GM23338 (cell line): ENCODE results near the gene LRIT3. TPM values are rescaled to one million over a fixed set of nuclear protein-coding genes. Genes with fewer than 3 reads are reported as not detected.

Experiments used
- ATAC-seq: fragments of 200-7000 bp; cut with Tn5 transposase; 3 replicates; pipeline ENCODE4 v1.9.1; 2020
- DNase-seq: peaks from one replicate; pipeline ENCODE4 v3.0.0-alpha.2; 2015; ENCODE audit warnings: low spot score
- H2AFZ ChIP-seq: fragments of 200-600 bp; sonication (generic); 2 replicates; pipeline ENCODE4 v1.8.0; 2016; ENCODE audit warnings: antibody characterized with exemption, mild to moderate bottlenecking, moderate library complexity
- H3F3A ChIP-seq: fragments of 200-600 bp; sonication (generic); replicated peaks from 2 replicates; pipeline ENCODE4 v1.8.0; 2017; ENCODE audit warnings: antibody characterized with exemption, mixed run types, low read depth
- H3K27ac ChIP-seq: fragments of 200-600 bp; sonication (generic); 2 replicates; pipeline ENCODE4 v1.6.1; 2016; ENCODE audit warnings: low read depth
- H3K27me3 ChIP-seq: fragments of 200-600 bp; sonication (generic); 2 replicates; pipeline ENCODE4 v1.8.0; 2016; ENCODE audit warnings: mild to moderate bottlenecking, mixed run types, moderate library complexity; ENCODE audit not compliant: insufficient read depth
- H3K36me3 ChIP-seq: fragments of 200-600 bp; sonication (generic); 2 replicates; pipeline ENCODE4 v1.8.0; 2016; ENCODE audit warnings: mild to moderate bottlenecking; ENCODE audit not compliant: insufficient read depth
- H3K4me1 ChIP-seq: fragments of 200-600 bp; sonication (generic); 2 replicates; pipeline ENCODE4 v1.8.0; 2016; ENCODE audit warnings: mild to moderate bottlenecking, moderate library complexity; ENCODE audit not compliant: insufficient read depth
- H3K4me2 ChIP-seq: fragments of 200-600 bp; sonication (generic); 2 replicates; pipeline ENCODE4 v1.7.1; 2017; ENCODE audit warnings: mixed run types
- H3K4me3 ChIP-seq: fragments of 200-600 bp; sonication (generic); 2 replicates; pipeline ENCODE4 v1.6.1; 2016; ENCODE audit warnings: mixed run types
- H3K79me2 ChIP-seq: fragments of 200-600 bp; sonication (generic); replicated peaks from 2 replicates; pipeline ENCODE4 v1.8.0; 2017; ENCODE audit warnings: mild to moderate bottlenecking; ENCODE audit not compliant: insufficient read depth
- H3K9me2 ChIP-seq: fragments of 200-600 bp; sonication (generic); 2 replicates; pipeline ENCODE4 v1.8.0; 2017; ENCODE audit not compliant: insufficient read depth
- H4K20me1 ChIP-seq: fragments of 200-600 bp; sonication (generic); replicated peaks from 2 replicates; pipeline ENCODE4 v1.8.0; 2017; ENCODE audit warnings: mild to moderate bottlenecking; ENCODE audit not compliant: insufficient read depth
- H3K27ac Mint-ChIP-seq: 2 replicates; pipeline ENCODE4 v1.8.0; 2020; ENCODE audit warnings: inconsistent platforms, mild to moderate bottlenecking, moderate library complexity, mixed read lengths
- H3K27me3 Mint-ChIP-seq: 3 replicates; pipeline ENCODE4 v1.8.0; 2022; ENCODE audit warnings: low read depth, mild to moderate bottlenecking, moderate library complexity, mixed read lengths, inconsistent platforms; ENCODE audit not compliant: insufficient read depth, poor library complexity
- H3K36me3 Mint-ChIP-seq: 3 replicates; pipeline ENCODE4 v1.8.0; 2021; ENCODE audit warnings: low read depth, mild to moderate bottlenecking, inconsistent platforms, moderate library complexity, mixed read lengths
- H3K4me1 Mint-ChIP-seq: 3 replicates; pipeline ENCODE4 v1.8.0; 2020; ENCODE audit warnings: mild to moderate bottlenecking, inconsistent platforms, mixed read lengths
- H3K4me3 Mint-ChIP-seq: 3 replicates; pipeline ENCODE4 v1.8.0; 2021; ENCODE audit warnings: moderate library complexity, mild to moderate bottlenecking, inconsistent platforms, mixed read lengths
- H3K9me3 Mint-ChIP-seq: 3 replicates; pipeline ENCODE4 v1.8.0; 2020; ENCODE audit warnings: moderate library complexity, mild to moderate bottlenecking, inconsistent platforms, mixed read lengths
- CREB1 ChIP-seq: fragments of 250-450 bp; sonication (Bioruptor Pico); IDR thresholded peaks from 2 replicates; pipeline ENCODE4 v1.5.0; 2020; ENCODE audit warnings: low read depth, mild to moderate bottlenecking, moderate library complexity
- ETS1 ChIP-seq: IDR thresholded peaks from 2 replicates; pipeline ENCODE4 v1.6.1; 2016; ENCODE audit warnings: antibody characterized with exemption
- EZH2phosphoT487 ChIP-seq: fragments of 200-600 bp; sonication (generic); IDR thresholded peaks from one replicate; pipeline ENCODE4 v1.8.1; 2018; ENCODE audit warnings: antibody characterized with exemption; ENCODE audit not compliant: unreplicated experiment
- JUNB ChIP-seq: IDR thresholded peaks from one replicate; pipeline ENCODE4 v1.6.1; 2016; ENCODE audit warnings: antibody characterized with exemption; ENCODE audit not compliant: unreplicated experiment
- polyA plus RNA-seq: library from polyadenylated mRNA; unstranded; fragments of >200 nt; fragmentation: Nextera tagmentation; extraction: Ambion mirVana; gene quantifications from 2 replicates; pipeline ENCODE4 v1.2.1, GENCODE V29; 2016
- total RNA-seq: library from RNA; depleted of rRNA; stranded (reverse); fragments of >200 nt; shearing (Covaris generic); gene quantifications from 2 replicates; pipeline ENCODE4 v1.2.3, GENCODE V29; 2014
- TF ChIP-seq, protein P1 (sequence below): IDR thresholded peaks from one replicate; pipeline ENCODE4 v1.6.1; 2018; ENCODE audit warnings: antibody characterized with exemption; ENCODE audit not compliant: unreplicated experiment
- TF ChIP-seq, protein P2 (sequence below): fragments of 250-450 bp; sonication (Bioruptor Pico); IDR thresholded peaks from 2 replicates; pipeline ENCODE4 v1.5.0; 2020; ENCODE audit warnings: mild to moderate bottlenecking, moderate library complexity

The LRIT3 gene
- total and polyA plus RNA-seq, 2 experiments from 2014 or later = 0.14 TPM; not detected in 1

GRCh38 chr4:109879636-109880314 is 31.9 kb downstream of the LRIT3 start:
- H3K9me2 ChIP-seq = no peaks in the 10 kb centered on the region
- no peaks in the 10 kb centered on the region for H3F3A ChIP-seq
- H3K4me3 ChIP-seq = no peak overlapping the region
- H3K4me2 ChIP-seq = no peak overlapping the region
- no peak for ATAC-seq
- Mint-ChIP-seq H3K36me3 (no peaks in the 10 kb centered on the region), H3K27ac (no peak overlapping the region), H3K27me3 (peaks cover 3% of the 10 kb centered on the region), H3K4me3 (no peak overlapping the region), H3K9me3 (no peaks in the 10 kb centered on the region; the same call in 2 of the 3 replicates), H3K4me1 (no peaks in the 10 kb centered on the region; the same call in 2 of the 3 replicates)
- H2AFZ ChIP-seq = no peak overlapping the region
- TF ChIP-seq CREB1 (no peak), JUNB (no peak), EZH2phosphoT487 (no peak), ETS1 (no peak)
- TF ChIP-seq, protein P1, sequence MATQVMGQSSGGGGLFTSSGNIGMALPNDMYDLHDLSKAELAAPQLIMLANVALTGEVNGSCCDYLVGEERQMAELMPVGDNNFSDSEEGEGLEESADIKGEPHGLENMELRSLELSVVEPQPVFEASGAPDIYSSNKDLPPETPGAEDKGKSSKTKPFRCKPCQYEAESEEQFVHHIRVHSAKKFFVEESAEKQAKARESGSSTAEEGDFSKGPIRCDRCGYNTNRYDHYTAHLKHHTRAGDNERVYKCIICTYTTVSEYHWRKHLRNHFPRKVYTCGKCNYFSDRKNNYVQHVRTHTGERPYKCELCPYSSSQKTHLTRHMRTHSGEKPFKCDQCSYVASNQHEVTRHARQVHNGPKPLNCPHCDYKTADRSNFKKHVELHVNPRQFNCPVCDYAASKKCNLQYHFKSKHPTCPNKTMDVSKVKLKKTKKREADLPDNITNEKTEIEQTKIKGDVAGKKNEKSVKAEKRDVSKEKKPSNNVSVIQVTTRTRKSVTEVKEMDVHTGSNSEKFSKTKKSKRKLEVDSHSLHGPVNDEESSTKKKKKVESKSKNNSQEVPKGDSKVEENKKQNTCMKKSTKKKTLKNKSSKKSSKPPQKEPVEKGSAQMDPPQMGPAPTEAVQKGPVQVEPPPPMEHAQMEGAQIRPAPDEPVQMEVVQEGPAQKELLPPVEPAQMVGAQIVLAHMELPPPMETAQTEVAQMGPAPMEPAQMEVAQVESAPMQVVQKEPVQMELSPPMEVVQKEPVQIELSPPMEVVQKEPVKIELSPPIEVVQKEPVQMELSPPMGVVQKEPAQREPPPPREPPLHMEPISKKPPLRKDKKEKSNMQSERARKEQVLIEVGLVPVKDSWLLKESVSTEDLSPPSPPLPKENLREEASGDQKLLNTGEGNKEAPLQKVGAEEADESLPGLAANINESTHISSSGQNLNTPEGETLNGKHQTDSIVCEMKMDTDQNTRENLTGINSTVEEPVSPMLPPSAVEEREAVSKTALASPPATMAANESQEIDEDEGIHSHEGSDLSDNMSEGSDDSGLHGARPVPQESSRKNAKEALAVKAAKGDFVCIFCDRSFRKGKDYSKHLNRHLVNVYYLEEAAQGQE = no peak
- TF ChIP-seq, protein P2, sequence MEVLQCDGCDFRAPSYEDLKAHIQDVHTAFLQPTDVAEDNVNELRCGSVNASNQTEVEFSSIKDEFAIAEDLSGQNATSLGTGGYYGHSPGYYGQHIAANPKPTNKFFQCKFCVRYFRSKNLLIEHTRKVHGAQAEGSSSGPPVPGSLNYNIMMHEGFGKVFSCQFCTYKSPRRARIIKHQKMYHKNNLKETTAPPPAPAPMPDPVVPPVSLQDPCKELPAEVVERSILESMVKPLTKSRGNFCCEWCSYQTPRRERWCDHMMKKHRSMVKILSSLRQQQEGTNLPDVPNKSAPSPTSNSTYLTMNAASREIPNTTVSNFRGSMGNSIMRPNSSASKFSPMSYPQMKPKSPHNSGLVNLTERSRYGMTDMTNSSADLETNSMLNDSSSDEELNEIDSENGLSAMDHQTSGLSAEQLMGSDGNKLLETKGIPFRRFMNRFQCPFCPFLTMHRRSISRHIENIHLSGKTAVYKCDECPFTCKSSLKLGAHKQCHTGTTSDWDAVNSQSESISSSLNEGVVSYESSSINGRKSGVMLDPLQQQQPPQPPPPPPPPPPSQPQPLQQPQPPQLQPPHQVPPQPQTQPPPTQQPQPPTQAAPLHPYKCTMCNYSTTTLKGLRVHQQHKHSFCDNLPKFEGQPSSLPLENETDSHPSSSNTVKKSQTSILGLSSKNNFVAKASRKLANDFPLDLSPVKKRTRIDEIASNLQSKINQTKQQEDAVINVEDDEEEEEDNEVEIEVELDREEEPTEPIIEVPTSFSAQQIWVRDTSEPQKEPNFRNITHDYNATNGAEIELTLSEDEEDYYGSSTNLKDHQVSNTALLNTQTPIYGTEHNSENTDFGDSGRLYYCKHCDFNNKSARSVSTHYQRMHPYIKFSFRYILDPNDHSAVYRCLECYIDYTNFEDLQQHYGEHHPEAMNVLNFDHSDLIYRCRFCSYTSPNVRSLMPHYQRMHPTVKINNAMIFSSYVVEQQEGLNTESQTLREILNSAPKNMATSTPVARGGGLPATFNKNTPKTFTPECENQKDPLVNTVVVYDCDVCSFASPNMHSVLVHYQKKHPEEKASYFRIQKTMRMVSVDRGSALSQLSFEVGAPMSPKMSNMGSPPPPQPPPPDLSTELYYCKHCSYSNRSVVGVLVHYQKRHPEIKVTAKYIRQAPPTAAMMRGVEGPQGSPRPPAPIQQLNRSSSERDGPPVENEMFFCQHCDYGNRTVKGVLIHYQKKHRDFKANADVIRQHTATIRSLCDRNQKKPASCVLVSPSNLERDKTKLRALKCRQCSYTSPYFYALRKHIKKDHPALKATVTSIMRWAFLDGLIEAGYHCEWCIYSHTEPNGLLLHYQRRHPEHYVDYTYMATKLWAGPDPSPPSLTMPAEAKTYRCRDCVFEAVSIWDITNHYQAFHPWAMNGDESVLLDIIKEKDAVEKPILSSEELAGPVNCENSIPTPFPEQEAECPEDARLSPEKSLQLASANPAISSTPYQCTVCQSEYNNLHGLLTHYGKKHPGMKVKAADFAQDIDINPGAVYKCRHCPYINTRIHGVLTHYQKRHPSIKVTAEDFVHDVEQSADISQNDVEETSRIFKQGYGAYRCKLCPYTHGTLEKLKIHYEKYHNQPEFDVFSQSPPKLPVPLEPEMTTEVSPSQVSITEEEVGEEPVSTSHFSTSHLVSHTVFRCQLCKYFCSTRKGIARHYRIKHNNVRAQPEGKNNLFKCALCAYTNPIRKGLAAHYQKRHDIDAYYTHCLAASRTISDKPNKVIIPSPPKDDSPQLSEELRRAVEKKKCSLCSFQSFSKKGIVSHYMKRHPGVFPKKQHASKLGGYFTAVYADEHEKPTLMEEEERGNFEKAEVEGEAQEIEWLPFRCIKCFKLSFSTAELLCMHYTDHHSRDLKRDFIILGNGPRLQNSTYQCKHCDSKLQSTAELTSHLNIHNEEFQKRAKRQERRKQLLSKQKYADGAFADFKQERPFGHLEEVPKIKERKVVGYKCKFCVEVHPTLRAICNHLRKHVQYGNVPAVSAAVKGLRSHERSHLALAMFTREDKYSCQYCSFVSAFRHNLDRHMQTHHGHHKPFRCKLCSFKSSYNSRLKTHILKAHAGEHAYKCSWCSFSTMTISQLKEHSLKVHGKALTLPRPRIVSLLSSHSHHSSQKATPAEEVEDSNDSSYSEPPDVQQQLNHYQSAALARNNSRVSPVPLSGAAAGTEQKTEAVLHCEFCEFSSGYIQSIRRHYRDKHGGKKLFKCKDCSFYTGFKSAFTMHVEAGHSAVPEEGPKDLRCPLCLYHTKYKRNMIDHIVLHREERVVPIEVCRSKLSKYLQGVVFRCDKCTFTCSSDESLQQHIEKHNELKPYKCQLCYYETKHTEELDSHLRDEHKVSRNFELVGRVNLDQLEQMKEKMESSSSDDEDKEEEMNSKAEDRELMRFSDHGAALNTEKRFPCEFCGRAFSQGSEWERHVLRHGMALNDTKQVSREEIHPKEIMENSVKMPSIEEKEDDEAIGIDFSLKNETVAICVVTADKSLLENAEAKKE (CRISPR knock-in tag) = no peak
- H3K27me3 ChIP-seq = no peaks in the 10 kb centered on the region
- no peaks in the 10 kb centered on the region for H4K20me1 ChIP-seq
- no peaks in the 10 kb centered on the region for H3K36me3 ChIP-seq
- H3K79me2 ChIP-seq = no peaks in the 10 kb centered on the region
- DNase-seq = no peak
- H3K4me1 ChIP-seq = no peaks in the 10 kb centered on the region
- no peak overlapping the region for H3K27ac ChIP-seq
